Measurements from ENCODE around the gene CHRNA10.

Gene CHRNA10

GRCh38 chr11:3664032-3664630 lies 7.1 kb downstream of the CHRNA10 start:
- peaks cover 32% of the 10 kb centered on the region for H3K36me3 ChIP-seq (ENCODE audit: insufficient read depth, low read length)
- no peak overlapping the region for H3K4me3 ChIP-seq (ENCODE audit: low read depth, low read length, poor library complexity, severe bottlenecking)
- H3K9me3 ChIP-seq (ENCODE audit: low read length), result no peaks in the 10 kb centered on the region
- no peak for TF ChIP-seq EZH2 (IDR thresholded peaks at IDR 0.05; ENCODE audit: borderline replicate concordance, low read length)
- TF ChIP-seq CTCF (IDR thresholded peaks at IDR 0.05; ENCODE audit: low read length), result no peak
- no peak overlapping the region for H3K27ac ChIP-seq (ENCODE audit: low read depth, low read length, poor library complexity, severe bottlenecking)
- no peaks in the 10 kb centered on the region for H3K27me3 ChIP-seq (ENCODE audit: insufficient read depth, low read length)
- no peak overlapping the region for H3K4me2 ChIP-seq (ENCODE audit: low read length)
- no peak overlapping the region for H2AFZ ChIP-seq (ENCODE audit: low read length)
- H3K9ac ChIP-seq (ENCODE audit: low read length), result no peak overlapping the region
- H3K79me2 ChIP-seq (ENCODE audit: insufficient read depth, low read length), result no peaks in the 10 kb centered on the region
- no peaks in the 10 kb centered on the region for H3K4me1 ChIP-seq (ENCODE audit: insufficient read depth, low read length, severe bottlenecking)
- no peaks in the 10 kb centered on the region for H3K9me2 ChIP-seq (ENCODE audit: low read depth, low read length)
- no peaks in the 10 kb centered on the region for H3F3A ChIP-seq (ENCODE audit: insufficient read depth, low read length)
- no peaks in the 10 kb centered on the region for H4K20me1 ChIP-seq (ENCODE audit: insufficient read depth, low read length)

GRCh38 chr11:3662856-3663255 lies 8.3 kb downstream of the CHRNA10 start:
- Histone ChIP-seq H3K4me2 (ENCODE audit: low read length) (no peak overlapping the region), H3K4me1 (ENCODE audit: insufficient read depth, low read length, severe bottlenecking) (no peaks in the 10 kb centered on the region), H3F3A (ENCODE audit: insufficient read depth, low read length) (no peaks in the 10 kb centered on the region), H4K20me1 (ENCODE audit: insufficient read depth, low read length) (no peaks in the 10 kb centered on the region), H3K4me3 (ENCODE audit: low read depth, low read length, poor library complexity, severe bottlenecking) (no peak overlapping the region), H3K9ac (ENCODE audit: low read length) (no peak overlapping the region), H3K36me3 (ENCODE audit: insufficient read depth, low read length) (peaks cover 24% of the 10 kb centered on the region), H3K79me2 (ENCODE audit: insufficient read depth, low read length) (no peaks in the 10 kb centered on the region), H3K9me2 (ENCODE audit: low read depth, low read length) (no peaks in the 10 kb centered on the region), H3K9me3 (ENCODE audit: low read length) (no peaks in the 10 kb centered on the region), H3K27ac (ENCODE audit: low read depth, low read length, poor library complexity, severe bottlenecking) (no peak overlapping the region), H2AFZ (ENCODE audit: low read length) (no peak overlapping the region), H3K27me3 (ENCODE audit: insufficient read depth, low read length) (no peaks in the 10 kb centered on the region)
- TF ChIP-seq EZH2 (IDR thresholded peaks at IDR 0.05; ENCODE audit: borderline replicate concordance, low read length) (no peak), CTCF (IDR thresholded peaks at IDR 0.05; ENCODE audit: low read length) (no peak)

DNA sequence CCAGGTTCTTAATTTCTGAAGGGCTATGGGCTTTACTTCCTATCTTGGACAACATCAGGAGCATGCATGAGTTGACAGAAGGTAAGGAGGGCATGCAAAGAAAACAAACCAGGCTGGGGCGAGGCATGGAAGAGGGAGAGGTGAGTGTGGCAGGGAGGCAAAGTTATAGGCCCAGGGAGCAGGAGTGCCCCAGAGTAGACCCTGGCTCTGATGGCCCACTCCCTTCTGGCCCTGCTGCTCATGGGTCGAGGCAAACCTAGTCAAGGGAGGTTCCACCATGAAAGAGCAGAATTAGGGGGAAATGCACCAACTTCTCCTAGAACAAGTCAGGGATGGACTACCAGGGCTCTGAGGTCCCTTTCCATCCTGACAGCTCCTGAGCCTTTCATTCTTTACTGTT lies 10.2 kb downstream of the CHRNA10 start:
- Histone ChIP-seq H3K27ac (ENCODE audit: low read depth, low read length, poor library complexity, severe bottlenecking) (no peak overlapping the region), H4K20me1 (ENCODE audit: insufficient read depth, low read length) (no peaks in the 10 kb centered on the region), H3K9me2 (ENCODE audit: low read depth, low read length) (no peaks in the 10 kb centered on the region), H3K36me3 (ENCODE audit: insufficient read depth, low read length) (peaks cover 14% of the 10 kb centered on the region), H3K9me3 (ENCODE audit: low read length) (no peaks in the 10 kb centered on the region), H3K4me3 (ENCODE audit: low read depth, low read length, poor library complexity, severe bottlenecking) (no peak overlapping the region), H2AFZ (ENCODE audit: low read length) (no peak overlapping the region), H3K79me2 (ENCODE audit: insufficient read depth, low read length) (no peaks in the 10 kb centered on the region), H3K9ac (ENCODE audit: low read length) (no peak overlapping the region), H3K4me2 (ENCODE audit: low read length) (no peak overlapping the region), H3K4me1 (ENCODE audit: insufficient read depth, low read length, severe bottlenecking) (no peaks in the 10 kb centered on the region), H3K27me3 (ENCODE audit: insufficient read depth, low read length) (no peaks in the 10 kb centered on the region), H3F3A (ENCODE audit: insufficient read depth, low read length) (no peaks in the 10 kb centered on the region)
- TF ChIP-seq EZH2 (IDR thresholded peaks at IDR 0.05; ENCODE audit: borderline replicate concordance, low read length), result no peak
- no peak for TF ChIP-seq CTCF (IDR thresholded peaks at IDR 0.05; ENCODE audit: low read length)
